Amniotic epithelial cell (primary cell): Measurements from ENCODE around the gene FAM210B.
"Not testable (repeated sequence)": the region's sequence is repeated elsewhere in the genome, so short reads cannot be mapped to it uniquely, and the experiment has no call there.

Source experiments
- DNase-seq: peaks from one replicate; pipeline ENCODE4 v3.0.0-alpha.2; 2010; ENCODE audit warnings: low read depth

Gene FAM210B

DNA sequence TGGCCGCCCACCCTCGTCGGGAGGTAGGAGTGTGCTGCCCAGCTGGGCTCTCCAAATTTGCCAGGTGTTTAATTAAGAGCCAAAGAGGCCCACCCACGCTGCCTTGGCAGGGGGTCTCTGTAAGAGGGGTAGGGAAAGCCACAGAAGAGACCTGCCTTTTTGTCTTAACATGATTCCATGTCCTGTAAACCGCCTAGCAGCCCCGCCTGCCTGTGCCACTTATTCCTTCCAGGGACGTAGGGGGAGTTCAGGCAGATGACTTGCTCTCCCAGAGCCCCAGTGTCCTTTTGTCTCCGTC lies 2.1 kb downstream of the FAM210B start:
- no peak for DNase-seq

DNA sequence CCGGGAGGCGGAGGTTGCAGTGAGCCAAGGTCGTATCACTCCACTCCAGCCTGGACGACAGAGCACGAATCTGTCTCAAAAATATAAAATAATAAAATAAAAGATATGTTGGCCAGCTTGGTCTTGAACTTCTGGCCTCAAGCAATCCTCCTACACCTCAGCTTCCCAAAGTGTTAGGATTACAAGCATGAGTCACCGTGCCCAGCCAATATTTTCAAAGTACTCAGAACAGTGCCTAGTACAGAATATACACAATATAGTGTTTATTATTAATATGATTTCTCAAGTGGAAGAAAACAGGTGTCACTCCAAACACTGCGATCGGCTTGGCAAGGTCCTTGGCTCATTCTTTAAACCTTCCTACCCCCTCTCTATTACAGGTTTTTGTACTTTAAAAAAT lies 3.1 kb downstream of the FAM210B start:
- DNase-seq: peak; percentile 20

DNA sequence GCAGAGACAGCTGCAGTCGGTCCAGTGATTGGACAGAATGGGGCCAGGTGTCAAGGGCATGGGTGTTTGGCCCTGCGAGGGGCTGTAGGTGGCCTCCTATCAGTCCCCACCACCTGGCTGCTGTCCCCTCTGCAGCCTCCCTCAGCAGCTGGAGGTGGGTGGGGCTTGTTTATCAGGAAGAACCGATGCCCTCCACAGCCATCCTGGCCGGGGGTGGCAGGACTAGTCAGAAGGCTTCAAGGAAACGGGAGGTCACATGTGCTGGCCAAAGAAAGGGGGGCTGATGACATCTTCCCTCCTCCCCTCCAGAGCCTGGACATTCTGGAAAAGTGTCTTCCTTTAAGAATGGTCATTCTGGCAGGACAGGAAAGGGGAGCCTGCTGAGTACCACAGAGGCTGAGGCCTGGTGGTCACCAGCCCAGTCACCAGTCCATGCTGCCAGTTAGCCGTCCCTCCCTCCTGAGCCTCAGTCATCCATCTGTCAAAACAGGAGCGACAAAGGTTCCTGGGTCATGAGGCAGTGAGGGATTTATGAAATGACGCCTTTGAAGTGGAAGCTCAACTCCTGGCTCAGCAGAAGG lies 4.1 kb downstream of the FAM210B start:
- DNase-seq: no peak

DNA sequence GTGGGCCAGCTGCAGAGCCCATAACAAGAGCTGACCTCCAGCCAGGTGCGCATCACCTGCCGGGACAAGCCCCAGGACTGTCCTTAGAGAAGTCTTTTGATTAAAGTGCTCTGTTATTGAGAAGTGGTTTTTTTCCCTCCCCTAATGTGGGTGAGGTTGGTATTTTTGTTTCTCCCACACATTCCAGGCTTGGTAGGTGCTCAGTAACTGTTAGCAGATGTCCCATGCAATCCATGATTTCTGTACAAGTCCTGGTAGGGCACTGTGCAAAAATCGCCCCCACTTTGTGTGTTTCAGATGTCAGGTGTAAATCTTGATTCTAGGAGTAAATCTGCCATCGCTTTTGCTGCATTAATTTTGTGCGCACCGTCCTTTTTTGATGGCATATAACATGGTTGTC lies 4.7 kb downstream of the FAM210B start:
- DNase-seq: no peak

DNA sequence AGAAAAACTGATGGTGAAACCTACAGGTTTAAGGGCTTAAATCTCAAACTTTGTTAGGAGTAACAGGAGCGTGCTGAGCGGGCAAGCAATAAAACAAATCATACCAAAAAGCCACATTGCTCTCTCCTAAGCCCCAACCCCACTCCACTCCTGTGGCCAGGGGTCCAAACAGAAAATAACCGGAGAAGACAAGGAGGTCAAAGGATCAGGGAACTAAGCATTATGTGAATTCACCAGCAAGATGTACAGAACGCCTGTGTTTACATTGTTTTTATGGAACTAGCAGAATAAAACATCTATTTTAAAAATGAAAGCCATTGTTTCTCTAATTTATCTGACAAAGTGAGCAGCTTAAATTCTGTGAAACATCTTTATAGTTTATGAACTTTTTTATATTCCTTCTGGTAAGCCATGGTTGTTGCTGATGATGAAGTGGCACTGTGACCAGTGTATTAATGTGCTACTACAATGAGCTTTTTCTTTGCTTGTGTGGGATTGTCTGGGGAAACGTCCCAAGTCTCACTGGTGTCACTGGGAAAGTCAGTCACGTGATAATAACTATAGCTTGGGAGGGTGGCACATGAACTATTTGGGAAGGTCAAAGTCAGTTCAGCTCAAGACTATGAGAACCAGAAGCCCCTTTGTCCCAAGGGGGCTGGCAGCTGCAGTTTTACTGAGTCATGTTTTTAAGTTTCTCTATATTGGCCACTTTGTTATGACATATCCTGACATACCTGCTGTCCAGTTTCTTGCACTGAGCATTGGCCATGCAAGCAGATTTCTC lies 9.8 kb downstream of the FAM210B start:
- DNase-seq: no peak

DNA sequence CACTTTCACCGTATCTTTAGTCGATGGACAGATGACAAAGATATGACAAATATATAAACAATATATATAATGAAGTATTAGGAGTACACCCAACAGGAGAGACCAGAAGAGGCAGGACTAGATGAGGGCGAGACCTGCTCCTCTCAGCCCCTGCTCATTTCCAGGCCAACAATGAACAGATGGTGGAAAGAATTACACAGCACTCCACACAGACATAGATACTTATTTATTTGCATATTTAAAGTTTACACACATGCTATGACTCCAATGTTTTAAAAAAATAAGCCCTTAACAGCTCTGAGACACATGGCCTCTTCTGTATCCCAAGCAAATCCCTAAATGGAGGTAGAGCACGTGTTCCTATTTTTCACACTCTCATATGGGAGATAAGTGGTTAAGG lies 10.4 kb downstream of the FAM210B start:
- DNase-seq: no peak

DNA sequence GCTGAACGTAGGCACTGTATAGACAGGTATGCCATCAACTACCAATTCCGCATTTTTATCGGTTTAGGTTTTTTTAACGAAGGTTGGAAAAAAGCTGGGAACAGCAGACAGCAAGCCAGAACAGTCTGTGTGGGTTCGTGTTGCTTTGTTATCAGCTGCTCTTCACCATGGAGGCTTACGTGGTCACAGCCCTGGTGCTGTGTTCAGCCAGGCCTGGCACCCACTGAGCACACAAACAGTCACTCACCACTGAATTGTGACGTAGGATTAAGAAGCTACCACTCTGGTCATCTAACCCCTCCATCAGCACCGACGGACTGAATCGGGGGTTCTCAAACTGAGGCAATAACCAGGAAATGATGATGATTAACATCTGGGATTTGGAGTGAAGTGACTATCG lies 13.2 kb downstream of the FAM210B start:
- DNase-seq: peak; percentile 14

DNA sequence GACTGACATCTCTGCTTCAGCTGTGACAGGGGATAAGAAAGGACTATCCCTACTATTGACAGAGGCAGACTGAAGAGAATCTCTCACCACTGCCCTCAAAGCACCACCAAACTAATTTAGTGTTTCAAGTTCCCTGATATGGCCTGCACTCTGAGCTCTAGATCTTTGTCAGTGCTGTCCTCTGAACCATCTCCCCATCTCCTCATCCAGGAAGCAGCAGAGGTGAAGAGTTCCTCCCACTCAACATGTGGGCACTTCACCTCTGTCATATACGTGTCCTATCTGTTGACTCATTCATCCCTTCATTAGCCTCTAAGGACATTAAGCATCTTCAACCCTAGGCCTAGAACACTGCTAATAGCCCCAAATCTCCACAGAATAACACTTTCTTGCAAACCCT lies 14.1 kb downstream of the FAM210B start:
- DNase-seq: no peak

DNA sequence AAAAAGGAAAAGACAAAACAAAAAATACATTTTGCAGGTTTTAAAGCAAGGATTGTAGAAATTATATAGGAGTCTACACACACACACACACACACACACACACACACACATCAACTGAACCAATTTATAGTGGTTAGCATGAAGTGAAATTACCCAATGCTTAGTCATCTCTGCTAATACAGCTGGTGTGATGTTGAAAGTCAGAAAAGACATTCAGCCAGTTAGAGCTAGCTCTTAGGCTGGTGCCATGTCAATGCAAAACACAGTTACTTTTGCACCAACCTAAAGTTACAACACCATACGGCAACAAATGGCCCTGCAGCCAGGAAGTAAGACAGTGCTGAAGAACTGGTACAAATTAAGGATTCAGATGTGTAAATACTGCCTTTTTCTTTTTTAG lies 15.2 kb downstream of the FAM210B start:
- peak; percentile 99 for DNase-seq

DNA sequence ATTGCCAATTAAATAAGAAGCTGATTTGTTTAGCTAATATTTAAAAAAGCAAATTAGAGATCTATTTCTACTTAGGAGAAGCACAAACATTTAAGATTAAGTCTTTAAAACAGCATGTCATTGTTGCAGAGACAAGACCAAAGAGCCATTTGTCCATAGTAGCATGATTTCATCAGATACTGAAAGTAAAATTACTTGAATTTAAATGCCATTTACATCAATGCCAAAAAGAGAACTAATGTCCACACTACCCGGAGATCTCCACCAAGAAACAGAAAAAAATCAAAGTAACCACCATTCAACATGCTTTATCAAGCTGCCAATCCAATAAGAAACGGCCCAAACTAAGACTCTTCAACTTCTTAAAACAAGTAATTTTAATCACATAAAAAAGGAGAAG lies 17.6 kb downstream of the FAM210B start:
- no peak for DNase-seq

DNA sequence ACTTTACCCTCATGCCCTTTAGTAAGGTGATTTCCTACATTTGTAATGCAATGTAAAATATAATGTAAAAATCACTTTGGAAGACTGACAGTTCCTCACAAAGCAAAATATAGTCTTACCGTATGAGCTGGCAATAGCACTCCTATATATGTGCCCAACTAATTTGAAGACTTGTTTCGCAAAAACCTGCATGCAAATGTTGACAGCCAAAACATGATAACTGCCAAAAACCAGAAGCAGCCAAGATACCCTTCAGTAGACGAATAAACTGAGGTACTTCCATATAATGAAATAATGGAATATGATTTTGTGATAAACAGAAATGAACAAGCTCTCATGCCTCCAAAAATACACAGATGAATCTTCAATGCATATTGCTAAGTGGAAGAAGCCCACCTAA lies 19.6 kb downstream of the FAM210B start:
- DNase-seq: no peak

DNA sequence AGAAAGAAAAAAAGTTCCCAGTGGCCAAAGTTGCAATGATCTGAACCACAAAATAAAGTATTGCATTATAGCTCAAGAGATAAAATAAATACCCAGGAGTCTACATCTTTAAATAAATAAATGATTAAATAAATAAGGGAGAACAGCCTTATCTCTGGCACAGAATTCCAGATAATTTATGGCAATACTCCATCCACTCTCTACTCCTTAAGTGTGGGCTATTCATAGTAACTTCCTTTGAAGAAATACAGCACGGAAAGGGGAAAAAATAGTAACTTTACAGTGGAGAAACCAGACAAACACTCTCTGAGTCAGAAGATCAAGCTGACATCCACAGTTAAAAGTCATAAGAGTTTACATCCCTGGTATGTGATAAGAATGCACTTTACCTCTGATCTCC lies 21.6 kb downstream of the FAM210B start:
- peak; percentile 96 for DNase-seq

DNA sequence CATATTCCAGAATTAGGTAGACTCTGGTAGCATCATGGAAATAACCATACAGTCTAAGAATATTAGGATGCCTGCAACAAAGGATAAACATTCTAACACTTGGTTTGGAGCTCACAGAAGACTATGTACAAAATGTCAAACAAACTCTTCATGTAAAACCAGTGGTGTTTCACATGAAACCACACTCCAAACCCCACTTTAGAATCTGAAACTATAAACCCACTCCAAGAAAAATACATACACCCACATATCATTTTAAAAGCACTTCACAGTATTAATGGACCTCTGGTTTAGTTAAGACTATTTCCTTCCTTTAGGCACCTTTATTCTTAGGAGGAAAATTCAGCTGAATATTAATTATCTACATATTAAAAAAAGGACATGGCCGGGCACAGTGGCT lies 22.7 kb downstream of the FAM210B start:
- no peak for DNase-seq

DNA sequence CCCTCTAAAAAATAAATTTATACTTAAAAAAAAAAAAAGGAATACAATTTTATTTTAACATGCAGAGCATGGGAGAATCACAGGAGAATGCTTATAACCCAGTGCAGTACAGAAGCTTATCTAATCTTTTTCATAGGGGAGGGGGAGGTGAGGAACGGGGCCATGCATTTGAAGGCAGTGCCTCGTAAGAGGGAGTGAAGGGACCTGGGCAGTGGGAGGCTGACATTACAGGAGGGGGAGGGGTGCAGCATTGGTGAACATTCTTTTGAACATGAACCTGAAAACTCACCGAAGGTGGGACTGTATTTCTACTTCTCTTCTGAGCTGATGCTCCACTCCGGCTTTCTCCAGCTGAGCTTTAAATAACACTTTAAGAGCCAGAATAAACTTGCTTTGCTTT lies 23.9 kb downstream of the FAM210B start:
- DNase-seq: peak; percentile 8

DNA sequence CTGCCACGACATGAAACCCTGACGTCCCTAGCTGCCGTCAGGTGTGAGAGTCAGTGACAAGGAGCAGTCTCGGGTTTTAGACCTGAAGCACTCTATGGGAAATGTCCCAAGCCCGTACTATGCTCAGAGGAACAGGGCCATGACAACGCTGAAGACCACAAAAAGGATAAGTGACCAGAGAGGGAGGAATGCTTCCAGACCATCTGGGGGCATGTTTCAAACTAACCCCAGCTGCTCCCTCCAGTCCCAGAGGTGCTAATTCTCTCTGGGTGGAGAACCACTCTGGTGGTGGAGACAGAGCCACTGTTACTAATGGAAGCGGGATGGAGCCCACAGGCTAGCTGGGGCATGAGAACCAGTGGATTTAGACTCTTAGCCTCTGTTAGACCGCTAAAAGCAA lies 24.6 kb downstream of the FAM210B start:
- no peak for DNase-seq

DNA sequence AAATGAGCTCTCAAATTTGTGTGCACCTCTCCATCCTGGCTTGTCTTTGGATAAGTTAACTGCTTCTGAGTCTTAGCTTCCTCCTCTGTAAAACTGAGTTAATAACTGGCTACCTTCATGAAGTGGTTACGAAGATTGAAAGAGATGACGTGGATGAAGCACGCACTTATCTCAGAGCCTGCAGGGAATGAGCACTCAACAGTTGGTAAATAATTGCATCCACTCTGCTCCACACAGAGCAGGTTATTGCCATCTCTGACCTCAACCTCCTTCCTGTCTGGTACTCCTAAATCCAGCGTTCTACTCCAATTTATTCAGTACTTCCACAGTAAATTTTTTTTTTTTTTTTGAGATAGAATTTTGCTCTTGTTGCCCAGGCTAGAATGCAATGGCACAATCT lies 26.4 kb downstream of the FAM210B start:
- DNase-seq: no peak

DNA sequence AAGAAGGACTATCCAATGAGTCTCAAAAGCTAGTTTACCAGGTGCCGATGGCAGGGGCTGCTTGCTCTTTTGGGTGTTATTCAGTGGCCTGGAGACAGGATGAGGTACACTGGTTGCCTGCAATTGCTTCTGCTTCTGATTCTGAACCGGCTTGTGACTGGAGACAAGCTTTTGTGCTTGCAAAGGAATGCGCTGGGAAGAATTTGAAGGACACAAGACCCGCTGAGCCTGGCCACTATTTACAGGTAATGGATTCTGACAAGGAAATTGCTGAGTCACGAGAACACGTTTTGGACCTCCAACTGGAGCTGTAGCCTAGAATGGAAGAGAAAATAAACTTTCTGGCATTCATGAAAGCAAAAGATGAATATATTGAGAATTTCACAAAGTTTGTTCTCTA lies 27.4 kb downstream of the FAM210B start:
- no peak for DNase-seq

DNA sequence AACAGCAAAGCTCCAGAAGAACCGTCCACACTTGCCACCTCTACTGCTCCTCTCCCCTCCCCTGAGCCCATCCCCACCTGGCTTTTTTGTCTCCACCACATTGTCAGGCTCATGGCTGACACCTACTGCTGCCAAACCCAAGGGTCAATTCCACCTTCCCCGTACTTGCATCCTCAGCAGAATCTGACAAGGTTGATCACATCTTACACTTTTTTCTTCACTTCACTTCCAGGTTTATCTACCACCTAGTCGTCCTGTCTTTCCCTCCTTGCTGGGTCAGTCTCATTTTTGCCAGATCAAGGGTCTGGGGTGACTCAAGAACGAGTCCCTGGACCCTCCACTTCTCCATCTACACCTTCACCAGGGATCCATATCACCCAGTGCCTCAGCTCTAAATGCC lies 30.1 kb downstream of the FAM210B start:
- DNase-seq: no peak

DNA sequence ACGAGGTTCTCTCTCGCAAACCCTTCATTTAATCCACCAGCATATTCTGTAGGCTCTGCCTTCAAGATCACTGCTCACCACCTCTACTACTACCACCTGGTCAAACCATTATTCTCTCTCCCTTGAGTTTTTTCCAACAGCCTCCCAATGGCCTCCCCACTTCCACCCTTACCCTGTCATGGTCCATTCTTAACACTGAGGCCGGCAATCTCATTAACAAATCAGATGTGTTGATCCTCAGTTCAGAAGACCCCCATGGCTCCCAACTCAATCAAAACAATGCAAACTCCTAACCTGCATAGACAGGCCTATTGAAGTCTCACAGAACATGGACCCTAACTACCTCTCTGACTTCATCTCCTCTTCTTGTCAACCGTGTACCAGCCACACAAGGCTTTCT lies 31.0 kb downstream of the FAM210B start:
- no peak for DNase-seq

DNA sequence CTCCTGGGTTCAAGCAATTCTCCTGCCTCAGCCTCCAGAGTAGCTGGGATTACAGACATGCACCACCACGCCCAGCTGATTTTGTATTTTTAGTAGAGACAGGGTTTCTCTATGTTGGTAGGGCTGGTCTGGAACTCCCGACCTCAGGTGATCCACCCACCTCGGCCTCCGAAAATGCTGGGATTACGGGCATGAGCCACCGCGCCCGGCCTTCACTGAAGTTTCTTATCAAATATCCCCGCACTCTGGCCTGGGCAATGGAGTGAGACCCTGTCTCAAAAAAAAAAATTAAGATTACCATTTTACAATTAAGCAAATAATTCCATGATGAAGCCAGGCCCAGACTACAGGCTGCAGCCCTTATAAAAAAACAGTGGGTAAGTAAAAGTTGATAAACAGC lies 31.6 kb downstream of the FAM210B start:
- DNase-seq: not testable (repeated sequence)

DNA sequence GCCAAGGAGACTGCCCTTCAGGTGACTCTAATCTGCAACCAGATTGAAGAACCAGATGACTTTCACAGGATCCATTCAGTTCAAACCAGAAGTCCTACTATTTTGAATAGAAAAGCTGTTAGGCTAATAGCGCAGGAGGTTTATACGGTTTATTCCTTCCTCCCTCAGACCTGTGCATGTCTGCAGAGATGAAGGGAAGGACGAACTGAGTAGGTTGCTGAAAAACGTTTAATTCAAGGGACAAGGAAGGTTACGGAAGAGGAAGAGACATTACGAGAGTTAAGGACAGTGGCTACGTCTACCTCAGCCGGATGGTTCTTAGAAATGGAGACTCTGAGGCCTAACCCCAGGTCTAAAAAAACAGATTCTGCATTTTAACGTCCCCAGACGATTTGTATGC lies 32.3 kb downstream of the FAM210B start:
- DNase-seq: no peak

DNA sequence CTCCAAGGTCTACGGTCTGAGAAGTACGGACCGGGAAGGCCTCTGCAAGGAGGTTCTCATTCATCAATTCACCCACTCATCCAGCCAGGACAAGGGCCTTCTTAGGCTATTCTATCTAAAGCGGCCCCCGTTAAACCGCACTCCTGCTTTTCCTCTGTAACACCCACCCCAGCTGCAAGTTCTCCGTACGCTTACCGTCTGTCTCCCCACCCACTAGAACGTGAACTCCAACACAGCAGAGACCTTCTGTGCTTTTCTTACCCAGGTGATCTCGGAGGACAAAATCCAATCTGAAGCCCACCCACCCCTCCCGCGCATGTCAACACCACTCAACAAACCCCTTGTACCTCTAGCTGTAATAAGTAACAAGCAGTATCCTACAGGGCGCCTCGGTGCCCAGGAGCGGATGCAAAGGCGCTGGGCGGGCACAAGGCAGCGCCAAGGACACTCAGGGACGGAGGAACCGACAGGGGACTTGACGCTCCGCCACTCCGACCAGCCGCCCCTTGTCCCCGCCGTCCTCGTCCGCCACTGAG lies 32.9 kb downstream of the FAM210B start:
- no peak for DNase-seq

DNA sequence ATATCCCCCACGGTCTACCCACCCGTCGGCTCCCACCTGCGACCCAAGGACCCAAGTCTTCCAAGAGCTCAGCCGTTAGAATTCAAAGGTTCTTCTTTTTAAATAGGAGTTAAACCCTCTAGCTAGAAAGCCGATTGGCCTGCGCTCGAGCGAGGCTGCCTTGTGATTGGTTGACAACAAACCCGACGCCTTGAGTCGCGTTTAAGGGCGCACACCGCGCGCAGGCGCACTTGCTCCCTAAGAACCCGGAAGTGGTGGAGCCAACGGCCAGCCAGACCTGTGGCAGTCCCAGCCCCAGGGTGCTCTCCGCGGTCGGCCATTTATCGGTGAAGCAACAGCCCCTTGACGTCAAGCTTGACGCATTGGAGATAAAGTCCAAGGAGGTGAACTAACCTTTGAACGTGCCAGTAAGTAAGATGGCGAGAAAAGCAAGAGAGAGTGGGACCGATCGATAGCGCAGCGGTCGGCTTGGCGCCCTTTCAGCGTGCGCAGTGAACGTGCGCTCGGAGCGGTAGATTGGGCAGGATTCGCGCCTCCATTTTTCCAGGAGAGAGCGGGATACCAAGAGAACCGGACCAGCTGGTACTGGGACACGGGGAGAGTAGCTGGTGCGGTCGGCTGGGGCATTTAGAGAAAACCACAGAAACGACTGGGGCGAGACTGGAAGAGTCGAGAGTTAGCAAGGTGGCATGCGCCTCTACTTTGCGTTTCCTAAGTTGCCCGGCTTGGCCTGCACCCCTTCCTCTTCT lies 33.5 kb downstream of the FAM210B start, which contains the start of the genes AURKA and CSTF1:
Gene AURKA, minus strand, starts transcription at position 84 of the 749 bp plus-strand sequence. CDS start 4,018 bp downstream, outside the sequence.
Gene CSTF1, plus strand, starts transcription at position 514 of the 749 bp plus-strand sequence. CDS start 2,908 bp downstream, outside the sequence.
- DNase-seq: peak; percentile 100
